ENCODE data around the gene PROZ.

PROZ gene

GRCh38 chr13:113116871-113117271, 41.6 kb upstream of the PROZ start:
- no peak overlapping the region for H3K4me3 ChIP-seq (ENCODE audit: low read depth, low read length)
- DNase-seq (ENCODE audit: low read depth, low spot score): no peak
- in situ Hi-C loops (cut with HindIII; ENCODE audit: low sequenced_read_pairs): no loop called here
- TF ChIP-seq CTCF (IDR thresholded peaks at IDR 0.05; ENCODE audit: low read depth, low read length): no peak

DNA sequence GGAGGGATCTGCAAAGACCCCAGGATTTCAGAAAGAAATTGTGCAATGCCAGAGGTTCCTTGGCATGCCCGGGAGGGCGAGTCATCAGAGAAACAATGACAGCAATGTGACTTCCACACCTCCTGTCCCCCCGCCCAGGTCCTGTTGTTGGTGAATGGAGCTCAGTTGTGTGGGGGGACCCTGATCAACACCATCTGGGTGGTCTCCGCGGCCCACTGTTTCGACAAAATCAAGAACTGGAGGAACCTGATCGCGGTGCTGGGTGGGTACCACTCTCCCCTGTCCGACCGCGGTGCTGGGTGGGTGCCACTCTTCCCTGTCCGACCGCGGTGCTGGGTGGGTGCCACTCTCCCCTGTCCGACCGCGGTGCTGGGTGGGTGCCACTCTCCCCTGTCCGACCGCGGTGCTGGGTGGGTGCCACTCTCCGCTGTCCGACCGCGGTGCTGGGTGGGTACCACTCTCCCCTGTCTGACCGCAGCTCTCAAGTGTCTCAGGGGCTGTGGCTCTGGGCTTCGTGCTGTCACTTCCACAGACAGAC, 41.0 kb upstream of the PROZ start:
- in situ Hi-C loops (cut with HindIII; ENCODE audit: low sequenced_read_pairs): no loop called here
- no peak overlapping the region for H3K4me3 ChIP-seq (ENCODE audit: low read depth, low read length)
- no peak for DNase-seq (ENCODE audit: low read depth, low spot score)
- TF ChIP-seq CTCF (IDR thresholded peaks at IDR 0.05; ENCODE audit: low read depth, low read length): no peak

GRCh38 chr13:113117911-113118260, 40.6 kb upstream of the PROZ start:
- no peak overlapping the region for H3K4me3 ChIP-seq (ENCODE audit: low read depth, low read length)
- no peak for DNase-seq (ENCODE audit: low read depth, low spot score)
- in situ Hi-C loops (cut with HindIII; ENCODE audit: low sequenced_read_pairs): no loop called here
- no peak for TF ChIP-seq CTCF (IDR thresholded peaks at IDR 0.05; ENCODE audit: low read depth, low read length)

DNA sequence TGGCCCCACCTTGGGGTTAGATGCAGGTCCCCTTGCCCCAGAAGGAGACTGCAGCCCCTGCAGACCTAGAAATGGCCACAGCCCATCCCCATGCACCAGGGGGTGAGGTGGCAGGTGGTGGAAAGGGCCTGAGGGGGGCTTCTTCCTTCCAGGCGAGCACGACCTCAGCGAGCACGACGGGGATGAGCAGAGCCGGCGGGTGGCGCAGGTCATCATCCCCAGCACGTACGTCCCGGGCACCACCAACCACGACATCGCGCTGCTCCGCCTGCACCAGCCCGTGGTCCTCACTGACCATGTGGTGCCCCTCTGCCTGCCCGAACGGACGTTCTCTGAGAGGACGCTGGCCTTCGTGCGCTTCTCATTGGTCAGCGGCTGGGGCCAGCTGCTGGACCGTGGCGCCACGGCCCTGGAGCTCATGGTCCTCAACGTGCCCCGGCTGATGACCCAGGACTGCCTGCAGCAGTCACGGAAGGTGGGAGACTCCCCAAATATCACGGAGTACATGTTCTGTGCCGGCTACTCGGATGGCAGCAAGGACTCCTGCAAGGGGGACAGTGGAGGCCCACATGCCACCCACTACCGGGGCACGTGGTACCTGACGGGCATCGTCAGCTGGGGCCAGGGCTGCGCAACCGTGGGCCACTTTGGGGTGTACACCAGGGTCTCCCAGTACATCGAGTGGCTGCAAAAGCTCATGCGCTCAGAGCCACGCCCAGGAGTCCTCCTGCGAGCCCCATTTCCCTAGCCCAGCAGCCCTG, 40.0 kb upstream of the PROZ start:
- no peak overlapping the region for H3K4me3 ChIP-seq (ENCODE audit: low read depth, low read length)
- in situ Hi-C loops (cut with HindIII; ENCODE audit: low sequenced_read_pairs): no loop called here
- DNase-seq (ENCODE audit: low read depth, low spot score): no peak
- no peak for TF ChIP-seq CTCF (IDR thresholded peaks at IDR 0.05; ENCODE audit: low read depth, low read length)

DNA sequence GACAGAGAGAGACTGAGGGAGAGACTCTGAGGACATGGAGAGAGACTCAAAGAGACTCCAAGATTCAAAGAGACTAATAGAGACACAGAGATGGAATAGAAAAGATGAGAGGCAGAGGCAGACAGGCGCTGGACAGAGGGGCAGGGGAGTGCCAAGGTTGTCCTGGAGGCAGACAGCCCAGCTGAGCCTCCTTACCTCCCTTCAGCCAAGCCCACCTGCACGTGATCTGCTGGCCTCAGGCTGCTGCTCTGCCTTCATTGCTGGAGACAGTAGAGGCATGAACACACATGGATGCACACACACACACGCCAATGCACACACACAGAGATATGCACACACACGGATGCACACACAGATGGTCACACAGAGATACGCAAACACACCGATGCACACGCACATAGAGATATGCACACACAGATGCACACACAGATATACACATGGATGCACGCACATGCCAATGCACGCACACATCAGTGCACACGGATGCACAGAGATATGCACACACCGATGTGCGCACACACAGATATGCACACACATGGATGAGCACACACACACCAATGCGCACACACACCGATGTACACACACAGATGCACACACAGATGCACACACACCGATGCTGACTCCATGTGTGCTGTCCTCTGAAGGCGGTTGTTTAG, 39.2 kb upstream of the PROZ start:
- no peak overlapping the region for H3K4me3 ChIP-seq (ENCODE audit: low read depth, low read length)
- no peak for DNase-seq (ENCODE audit: low read depth, low spot score)
- no peak for TF ChIP-seq CTCF (IDR thresholded peaks at IDR 0.05; ENCODE audit: low read depth, low read length)
- in situ Hi-C loops (cut with HindIII; ENCODE audit: low sequenced_read_pairs): no loop called here

DNA sequence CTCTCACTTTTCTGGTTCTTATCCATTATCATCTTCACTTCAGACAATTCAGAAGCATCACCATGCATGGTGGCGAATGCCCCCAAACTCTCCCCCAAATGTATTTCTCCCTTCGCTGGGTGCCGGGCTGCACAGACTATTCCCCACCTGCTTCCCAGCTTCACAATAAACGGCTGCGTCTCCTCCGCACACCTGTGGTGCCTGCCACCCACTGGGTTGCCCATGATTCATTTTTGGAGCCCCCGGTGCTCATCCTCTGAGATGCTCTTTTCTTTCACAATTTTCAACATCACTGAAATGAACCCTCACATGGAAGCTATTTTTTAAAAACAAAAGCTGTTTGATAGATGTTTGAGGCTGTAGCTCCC, 38.6 kb upstream of the PROZ start:
- DNase-seq (ENCODE audit: low read depth, low spot score): no peak
- in situ Hi-C loops (cut with HindIII; ENCODE audit: low sequenced_read_pairs): no loop called here
- TF ChIP-seq CTCF (IDR thresholded peaks at IDR 0.05; ENCODE audit: low read depth, low read length): no peak

More for the DNA sequence above, 38.6 kb upstream of the PROZ start:
- no peak overlapping the region for H3K4me3 ChIP-seq (ENCODE audit: low read depth, low read length)

Measured in astrocyte of the spinal cord (primary cell).